HG03442 (cell line): ENCODE data around the gene SP1.
"Not testable (repeated sequence)": the region's sequence is repeated elsewhere in the genome, so short reads cannot be mapped to it uniquely, and the experiment has no call there.

ENCODE experiments used
- ATAC-seq: cut with Tn5 transposase; IDR thresholded peaks from one replicate; pipeline ENCODE4 v1.9.1; 2021; ENCODE audit warnings: mild to moderate bottlenecking, moderate library complexity; ENCODE audit not compliant: unreplicated experiment

SP1 gene

DNA sequence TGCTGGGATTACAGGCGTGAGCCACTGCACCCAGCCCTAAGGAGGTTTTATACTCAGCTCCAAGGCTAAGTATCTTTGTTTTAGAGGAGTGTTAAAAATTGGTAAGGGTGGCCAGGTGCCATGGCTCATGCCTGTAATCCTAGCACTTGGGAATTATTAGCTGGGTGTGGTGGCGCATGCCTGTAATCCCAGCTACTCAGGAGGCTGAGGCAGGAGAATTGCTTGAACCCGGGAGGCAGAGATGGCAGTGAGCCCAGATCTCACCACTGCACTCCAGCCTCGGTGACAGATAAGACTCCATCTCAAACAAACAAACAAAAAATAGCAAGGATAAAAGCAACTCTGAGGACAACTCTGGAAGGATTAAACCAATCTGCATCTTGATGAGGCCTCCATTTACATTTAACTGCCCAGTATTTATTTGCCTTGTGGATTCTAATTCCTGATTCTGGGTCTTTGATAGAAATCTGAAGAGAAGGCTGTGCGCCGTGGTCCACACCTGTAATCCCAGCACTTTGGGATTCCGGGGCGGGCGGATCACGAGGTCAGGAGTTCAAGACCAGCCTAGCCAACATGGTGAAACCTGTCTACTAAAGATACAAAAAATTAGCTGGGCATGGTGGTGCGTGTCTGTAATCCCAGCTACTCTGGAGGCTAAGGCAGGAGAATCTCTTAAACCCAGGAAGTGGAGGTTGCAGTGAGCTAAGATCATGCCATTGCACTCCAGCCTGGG lies 64.8 kb downstream of the SP1 start:
- not testable (repeated sequence) for ATAC-seq

DNA sequence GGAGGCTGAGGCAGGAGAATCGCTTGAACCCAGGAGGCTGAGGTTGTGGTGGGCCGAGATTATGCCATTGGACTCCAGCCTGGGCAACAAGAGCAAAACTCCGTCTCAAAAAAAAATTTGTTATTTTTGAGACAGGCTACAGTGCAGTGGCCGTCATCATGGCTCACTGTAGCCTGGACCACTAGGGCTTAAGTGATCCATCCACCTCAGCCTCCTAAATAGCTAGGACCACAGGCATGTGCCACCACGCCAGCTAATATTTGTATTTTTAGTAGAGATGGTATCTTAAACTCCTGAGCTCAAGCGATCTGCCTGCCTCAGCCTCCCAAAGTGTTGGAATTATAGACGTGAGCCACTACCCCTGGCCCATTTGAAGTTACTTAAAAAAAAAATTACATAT lies 71.0 kb downstream of the SP1 start:
- ATAC-seq, result no peak

DNA sequence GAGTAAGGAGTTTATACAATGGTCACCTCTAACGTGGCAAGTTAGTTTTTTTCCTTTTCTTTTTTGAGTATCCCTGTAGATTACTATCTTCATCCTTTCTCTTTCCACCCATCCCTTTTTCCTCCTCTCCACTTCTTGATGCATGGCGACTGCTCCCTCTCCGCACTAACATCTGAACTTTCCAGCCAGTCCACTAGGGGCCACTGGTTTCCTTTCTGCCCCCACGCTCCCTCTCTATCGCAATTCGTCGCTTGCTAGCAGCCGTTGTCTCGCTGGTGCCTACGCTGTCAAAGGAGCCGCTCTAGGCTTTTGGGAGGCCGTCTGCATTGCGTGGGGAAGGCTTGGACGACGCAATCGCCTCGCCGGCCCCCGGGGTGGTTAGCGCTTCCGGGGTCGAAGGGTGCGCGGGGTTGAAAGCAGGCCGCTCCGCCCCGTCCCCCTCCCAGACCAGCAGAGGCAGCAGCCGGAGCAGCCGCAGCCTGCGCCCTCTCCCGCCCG lies 71.7 kb downstream of the SP1 start, which contains the start of gene PCBP2:
Gene PCBP2 (plus strand): TSS at position 442 of the 498 bp plus-strand sequence. CDS start 2,699 bp downstream, outside the sequence.
- peak; percentile 96 for ATAC-seq

DNA sequence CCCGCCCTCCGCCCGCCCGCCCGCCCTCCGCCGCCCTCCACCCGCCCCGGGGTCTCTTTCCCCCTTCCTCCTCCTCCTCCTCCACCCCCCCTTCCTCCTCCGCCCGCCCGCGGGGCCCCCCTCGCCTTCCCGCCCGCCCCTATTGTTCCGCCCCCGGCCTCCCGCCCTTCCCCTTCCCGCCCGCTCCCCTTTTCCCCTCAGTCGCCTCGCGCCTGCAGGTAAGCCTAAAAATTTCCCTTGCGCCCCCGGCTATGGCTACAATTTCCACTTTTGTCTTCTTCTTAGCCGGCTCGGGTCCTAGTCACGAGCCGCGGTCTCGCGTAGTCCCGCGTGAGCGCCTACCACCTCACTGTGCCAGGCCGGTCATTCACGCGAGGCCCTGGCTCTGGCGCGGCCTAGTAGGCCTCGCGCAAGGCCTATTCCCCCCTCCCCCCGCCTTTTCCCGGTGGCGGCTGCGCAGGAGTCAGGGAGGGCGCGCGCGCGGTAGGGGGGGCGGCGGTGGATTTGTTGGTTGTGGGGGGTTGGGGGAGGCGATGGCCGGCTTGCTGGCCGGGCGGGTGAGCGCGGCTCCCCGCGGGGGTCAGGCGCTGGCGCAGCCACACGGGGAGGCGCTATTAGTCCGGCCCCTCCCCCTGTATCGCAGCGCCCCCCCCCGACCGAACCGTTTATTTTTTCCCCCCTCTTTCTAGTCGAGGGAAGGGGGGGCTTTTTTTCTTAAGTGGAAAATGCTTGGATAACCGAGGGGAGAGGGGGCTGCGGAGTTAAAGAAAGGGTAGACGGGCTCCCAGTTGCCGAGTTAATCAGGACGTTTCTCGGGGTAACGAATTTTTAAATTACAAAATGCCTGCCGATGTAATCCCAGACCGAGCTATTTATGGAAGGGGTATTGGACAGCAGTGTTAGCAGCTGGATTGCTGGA lies 72.4 kb downstream of the SP1 start:
- peak; percentile 35 for ATAC-seq

DNA sequence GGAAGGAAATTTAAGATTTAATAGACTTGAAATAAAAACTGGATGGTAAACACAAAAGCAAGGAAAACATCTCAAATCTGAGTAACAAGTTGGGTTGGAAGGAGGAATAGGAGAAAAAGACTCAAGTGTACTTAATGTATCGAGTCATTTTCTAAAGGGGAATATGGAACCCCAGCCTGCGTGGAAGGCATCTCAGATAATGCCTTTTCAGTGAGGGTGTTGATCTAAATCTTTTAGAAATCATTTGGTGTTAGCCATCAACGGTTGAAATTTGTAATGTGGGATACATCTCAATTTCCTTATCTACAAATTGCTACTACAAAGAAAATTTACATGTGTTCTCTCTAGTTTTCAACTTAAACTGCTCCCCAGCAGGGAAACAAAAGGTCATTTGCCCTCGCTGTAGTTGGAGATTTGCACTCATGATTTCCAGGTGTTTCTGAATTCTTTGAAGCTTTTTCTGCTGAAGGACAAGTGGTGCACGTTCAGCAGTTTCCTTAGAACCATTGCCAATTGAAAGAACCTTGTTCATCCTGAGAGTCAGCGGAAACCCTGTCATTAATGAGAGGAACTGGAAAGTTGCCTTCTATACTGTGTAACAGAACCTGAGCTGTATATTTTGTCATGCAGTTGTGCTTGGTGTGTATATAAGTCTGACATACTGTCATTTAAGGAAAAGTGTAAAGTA lies 74.1 kb downstream of the SP1 start:
- no peak for ATAC-seq

DNA sequence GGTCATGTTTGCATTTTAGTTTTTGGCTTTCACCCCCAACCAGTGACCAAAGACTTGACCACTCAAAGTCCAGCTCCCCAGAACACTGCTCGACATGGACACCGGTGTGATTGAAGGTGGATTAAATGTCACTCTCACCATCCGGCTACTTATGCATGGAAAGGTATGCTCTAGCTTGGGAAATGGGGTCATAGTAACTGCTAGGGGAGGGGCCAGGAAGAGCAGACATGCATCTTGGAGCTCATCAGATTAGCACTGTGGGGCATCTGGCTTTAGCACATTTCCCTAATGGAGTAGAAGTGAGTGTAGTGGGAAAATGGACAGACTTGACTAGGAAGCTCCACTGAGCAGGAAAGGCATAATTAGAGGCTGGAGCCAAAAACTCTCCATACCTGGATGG lies 74.7 kb downstream of the SP1 start:
- ATAC-seq, result no peak

DNA sequence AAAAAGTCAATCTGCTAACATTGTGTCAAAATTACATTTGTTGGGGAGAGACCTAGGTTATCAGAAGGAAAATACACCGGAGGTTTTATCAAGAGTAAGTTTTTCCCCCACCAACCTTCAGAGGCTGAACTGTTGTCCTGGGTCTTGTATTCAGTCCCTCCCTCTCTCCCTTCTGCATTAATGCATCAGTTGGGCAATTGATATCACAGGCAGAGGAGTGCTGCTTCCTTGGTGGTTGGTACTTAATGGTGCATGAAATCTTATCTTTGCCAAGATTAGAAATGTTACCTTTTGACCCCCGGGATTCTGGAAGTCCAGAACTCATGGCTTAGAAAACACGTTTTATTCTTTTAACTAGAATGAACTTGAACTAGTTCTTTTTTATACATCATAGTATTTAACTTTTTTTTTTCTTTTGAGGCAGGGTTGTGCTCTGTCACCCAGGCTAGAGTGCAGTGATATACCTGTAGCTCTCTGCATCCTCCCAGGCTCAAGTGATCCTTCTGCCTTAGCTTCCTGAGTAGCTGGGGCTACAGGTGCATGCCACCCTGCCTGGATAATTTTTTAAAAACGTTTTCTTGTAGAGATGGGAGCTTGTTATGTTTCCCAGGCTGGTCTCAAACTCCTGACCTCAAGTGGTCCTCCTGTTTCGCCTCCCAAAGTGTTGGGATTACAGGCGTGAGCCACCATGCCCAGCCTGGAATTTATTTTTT lies 76.8 kb downstream of the SP1 start:
- ATAC-seq, result no peak

DNA sequence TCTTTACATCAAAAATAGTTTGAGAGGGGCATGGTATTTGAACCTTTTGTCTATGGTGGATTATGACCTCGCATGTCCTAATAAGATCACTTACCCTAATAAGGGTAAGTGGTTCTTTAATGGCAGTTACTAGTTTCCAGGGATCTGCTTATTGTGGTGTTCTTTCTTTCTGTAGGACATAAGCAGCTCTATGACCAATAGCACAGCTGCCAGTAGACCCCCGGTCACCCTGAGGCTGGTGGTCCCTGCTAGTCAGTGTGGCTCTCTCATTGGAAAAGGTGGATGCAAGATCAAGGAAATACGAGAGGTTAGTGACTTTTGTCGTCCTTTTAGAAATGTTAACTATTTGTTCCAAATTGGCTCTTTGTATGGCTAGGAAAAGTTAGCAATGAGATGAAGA lies 79.1 kb downstream of the SP1 start:
- no peak for ATAC-seq

DNA sequence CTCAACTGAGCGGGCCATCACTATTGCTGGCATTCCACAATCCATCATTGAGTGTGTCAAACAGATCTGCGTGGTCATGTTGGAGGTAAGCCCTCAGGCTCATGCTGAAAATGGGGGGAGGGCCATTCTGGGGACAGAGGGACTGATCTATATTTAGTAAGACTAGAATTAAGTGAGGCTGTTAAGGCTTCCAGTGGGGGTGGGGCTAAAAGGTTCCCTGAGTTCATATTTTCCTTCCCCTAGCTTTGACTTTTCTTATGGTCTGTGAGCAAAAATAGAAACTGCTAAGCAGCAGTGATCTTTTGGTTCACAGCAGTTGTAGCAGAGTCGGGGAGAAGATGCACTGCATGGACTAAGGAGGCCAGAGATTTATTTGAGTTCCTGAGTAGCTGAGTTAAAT lies 81.1 kb downstream of the SP1 start:
- no peak for ATAC-seq

DNA sequence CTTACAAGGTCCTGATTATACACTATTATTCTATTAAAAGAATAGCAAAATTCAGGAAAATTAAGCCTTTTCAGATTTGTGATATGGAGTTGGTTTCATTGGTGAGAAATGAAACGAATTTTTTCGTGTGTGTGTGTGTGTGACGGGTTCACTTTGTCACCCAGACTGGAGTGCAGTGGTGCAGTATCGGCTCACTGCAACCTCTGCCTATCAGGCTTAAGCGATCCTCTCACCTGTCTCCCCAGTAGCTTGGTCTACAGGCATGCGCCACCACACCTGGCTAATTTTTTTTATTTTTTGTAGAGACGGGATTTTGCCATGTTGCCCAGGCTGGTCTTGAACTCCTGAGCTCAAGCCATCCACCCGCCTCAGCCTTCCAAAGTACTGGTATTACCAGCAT lies 81.6 kb downstream of the SP1 start:
- no peak for ATAC-seq

DNA sequence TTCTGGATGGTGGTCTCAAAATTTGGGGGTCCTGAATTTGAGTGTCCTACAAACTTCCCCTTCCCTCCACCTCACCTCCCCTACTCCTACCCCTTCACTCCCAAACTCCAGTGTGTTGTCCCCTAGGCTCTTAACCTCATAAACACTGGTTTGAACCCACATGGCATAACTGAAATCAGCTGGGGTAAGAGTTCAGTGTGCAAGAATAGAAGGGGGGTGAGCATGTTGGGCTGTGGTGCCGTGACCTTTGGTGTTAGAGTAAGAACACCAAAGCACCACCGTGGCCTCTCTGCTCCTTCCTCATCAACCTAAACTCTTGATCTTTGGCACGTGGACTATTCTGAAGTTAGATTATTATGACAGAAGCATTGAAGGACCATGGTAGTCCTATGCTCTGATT lies 83.0 kb downstream of the SP1 start:
- no peak for ATAC-seq

DNA sequence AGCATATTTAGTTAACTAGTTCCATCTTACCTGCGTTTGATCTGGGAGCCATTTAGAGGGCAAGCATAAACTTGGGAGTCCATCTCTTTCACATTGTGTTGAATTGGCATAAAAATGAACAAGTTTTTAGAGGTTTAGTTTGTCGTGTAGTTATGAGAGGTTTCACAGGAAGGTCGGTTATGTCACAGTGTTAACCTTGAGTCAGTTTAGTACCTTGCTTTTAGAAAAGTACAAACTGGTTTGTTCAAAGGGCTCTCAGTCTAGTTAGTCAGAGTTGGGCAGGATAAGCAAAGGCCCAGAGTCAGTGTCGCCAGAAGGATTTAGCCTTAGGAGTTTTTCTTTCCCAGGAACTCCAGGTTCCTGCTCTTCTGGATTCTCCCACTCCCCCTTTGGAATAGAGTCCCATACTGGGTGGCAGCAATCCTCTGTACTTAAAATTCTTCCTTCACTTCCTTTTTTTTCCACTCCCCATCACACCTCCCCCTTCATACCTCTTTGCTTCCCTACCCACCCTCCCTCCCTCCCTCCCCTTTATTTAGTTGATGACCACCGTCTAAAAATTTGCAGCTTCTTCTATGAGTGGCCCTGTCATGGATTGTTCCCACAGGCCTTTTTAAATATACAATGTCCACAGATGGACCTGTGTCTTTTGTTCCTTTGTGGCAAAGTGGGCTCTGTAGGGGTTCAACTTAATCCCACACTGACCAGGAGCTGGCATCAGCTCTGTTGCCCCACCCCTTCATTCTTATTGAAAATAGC lies 84.0 kb downstream of the SP1 start:
- no peak for ATAC-seq

DNA sequence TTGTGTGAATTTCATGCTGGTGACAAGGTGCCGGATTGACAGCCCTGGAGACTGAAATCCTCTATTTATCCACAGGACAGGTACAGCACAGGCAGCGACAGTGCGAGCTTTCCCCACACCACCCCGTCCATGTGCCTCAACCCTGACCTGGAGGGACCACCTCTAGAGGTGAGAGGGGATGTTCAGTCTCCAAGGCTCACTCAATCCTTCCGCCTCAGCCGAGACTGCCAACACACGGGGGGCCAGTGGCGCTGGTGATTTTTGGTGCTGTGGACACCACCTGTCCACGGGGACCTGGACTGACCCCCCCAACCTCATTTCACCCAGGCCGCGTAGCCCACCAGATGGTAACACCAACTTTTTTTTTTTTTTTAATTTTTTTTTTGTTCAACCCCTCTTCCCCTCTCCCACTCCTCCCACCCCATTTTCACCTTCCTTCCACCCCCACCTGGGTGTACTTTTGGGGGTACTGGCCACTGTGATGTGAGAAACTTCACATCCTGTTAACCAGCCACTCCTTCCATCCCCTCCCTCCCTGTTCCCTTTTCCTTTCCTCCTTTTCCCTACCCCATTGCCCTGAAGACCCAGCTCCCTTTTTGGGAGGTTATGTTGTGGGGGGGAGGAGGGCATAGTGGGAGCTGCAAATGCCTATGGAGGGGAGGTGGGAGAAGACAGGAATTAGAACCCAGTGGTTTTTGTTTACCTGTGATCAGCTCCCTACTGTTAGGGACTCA lies 84.9 kb downstream of the SP1 start:
- ATAC-seq, result no peak

DNA sequence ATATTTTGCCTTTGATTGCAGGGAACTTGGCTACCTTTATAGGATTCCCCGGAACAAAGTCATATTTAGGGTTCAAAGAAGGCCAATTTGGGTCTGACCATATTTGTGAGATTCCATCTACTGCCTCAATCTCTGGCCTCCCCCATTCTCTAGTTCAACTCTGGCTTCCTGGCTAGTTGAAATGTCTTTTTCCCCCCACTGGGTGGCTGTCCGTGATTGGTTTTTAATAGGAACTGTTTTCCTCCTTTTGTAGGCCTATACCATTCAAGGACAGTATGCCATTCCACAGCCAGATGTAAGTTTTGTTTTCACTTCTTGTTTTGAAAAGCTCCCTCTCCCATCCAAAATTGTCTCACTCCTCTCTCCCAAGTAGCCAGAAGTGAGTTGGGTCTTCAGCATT lies 85.7 kb downstream of the SP1 start:
- no peak for ATAC-seq
